SH-SY5Y (cell line): Measurements from ENCODE around the gene SLC12A4.

Experiments
- GATA2 ChIP-seq: IDR thresholded peaks from 2 replicates; pipeline ENCODE4 v1.6.1; 2011; ENCODE audit warnings: mild to moderate bottlenecking, low read depth, low read length
- GATA3 ChIP-seq: IDR thresholded peaks from 2 replicates; pipeline ENCODE4 v1.6.1; 2011; ENCODE audit warnings: low read depth, mild to moderate bottlenecking, low read length, moderate library complexity

GRCh38 chr16:67946966-67947558 is 21.4 kb downstream of the SLC12A4 start:
- TF ChIP-seq GATA2 (no peak), GATA3 (no peak)
